Coronary artery (tissue), 2 donors: ENCODE results near the gene KIAA1671.

Experiments
- DNase-seq: peaks from one replicate; pipeline ENCODE4 v3.0.0-alpha.2; 2017; ENCODE audit warnings: low spot score
- H3K27ac ChIP-seq, 2 donors: fragments of 200-600 bp; sonication (generic); one replicate each; pipeline ENCODE4 v1.5.1; 2016 to 2019
- H3K4me3 ChIP-seq: fragments of 200-600 bp; sonication (generic); 2 replicates; pipeline ENCODE4 v1.5.1; 2016; ENCODE audit warnings: mild to moderate bottlenecking, moderate library complexity
- CTCF ChIP-seq: fragments of 200-600 bp; sonication (generic); IDR thresholded peaks from one replicate; pipeline ENCODE4 v1.5.1; 2019; ENCODE audit warnings: antibody characterized with exemption

The KIAA1671 gene

GRCh38 chr22:25186140-25186539 is 233.6 kb downstream of the KIAA1671 start:
- no peak for TF ChIP-seq CTCF
- no peak overlapping the region for H3K4me3 ChIP-seq
- DNase-seq = no peak
- H3K27ac ChIP-seq = no peak overlapping the region

GRCh38 chr22:25187469-25187868 is 235.0 kb downstream of the KIAA1671 start:
- TF ChIP-seq CTCF = no peak
- H3K4me3 ChIP-seq = no peak overlapping the region
- H3K27ac ChIP-seq = no peak overlapping the region
- DNase-seq = no peak

- DNase-seq = no peak
Observed at GRCh38 chr22:25192406-25192805, 239.9 kb downstream of the KIAA1671 start.

GRCh38 chr22:25193130-25193529 is 240.6 kb downstream of the KIAA1671 start:
- H3K4me3 ChIP-seq = no peak overlapping the region
- no peak for TF ChIP-seq CTCF
- H3K27ac ChIP-seq = no peak overlapping the region
- no peak for DNase-seq

More at GRCh38 chr22:25192406-25192805, 239.9 kb downstream of the KIAA1671 start:
- H3K4me3 ChIP-seq = no peak overlapping the region
- TF ChIP-seq CTCF = no peak
- H3K27ac ChIP-seq = no peak overlapping the region

GRCh38 chr22:25193548-25193947 is 241.0 kb downstream of the KIAA1671 start:
- TF ChIP-seq CTCF = no peak
- no peak overlapping the region for H3K4me3 ChIP-seq
- H3K27ac ChIP-seq = no peak overlapping the region
- no peak for DNase-seq

GRCh38 chr22:25196326-25196725 is 243.8 kb downstream of the KIAA1671 start:
- TF ChIP-seq CTCF = no peak
- Histone ChIP-seq H3K27ac (no peak overlapping the region), H3K4me3 (no peak overlapping the region)
- DNase-seq = no peak

- no peak overlapping the region for H3K4me3 ChIP-seq
- TF ChIP-seq CTCF = no peak
- H3K27ac ChIP-seq = no peak overlapping the region
- DNase-seq = no peak
Observed at GRCh38 chr22:25197340-25197739, 244.8 kb downstream of the KIAA1671 start.
